Medulla oblongata (tissue), 1 donor: Measurements from ENCODE around the gene BCL10.
"Not testable (repeated sequence)": the region's sequence is repeated elsewhere in the genome, so short reads cannot be mapped to it uniquely, and the experiment has no call there.

ENCODE experiments used
- DNase-seq: peaks from one replicate; pipeline ENCODE4 v3.0.0-alpha.2; 2015; ENCODE audit errors: extremely low spot score

Gene BCL10

GRCh38 chr1:85264150-85264549 is 12.3 kb downstream of the BCL10 start:
- DNase-seq: no peak

GRCh38 chr1:85262985-85263384 is 13.4 kb downstream of the BCL10 start:
- DNase-seq: no peak

GRCh38 chr1:85259912-85260274 is 16.5 kb downstream of the BCL10 start:
- DNase-seq: peak; percentile 51

DNA sequence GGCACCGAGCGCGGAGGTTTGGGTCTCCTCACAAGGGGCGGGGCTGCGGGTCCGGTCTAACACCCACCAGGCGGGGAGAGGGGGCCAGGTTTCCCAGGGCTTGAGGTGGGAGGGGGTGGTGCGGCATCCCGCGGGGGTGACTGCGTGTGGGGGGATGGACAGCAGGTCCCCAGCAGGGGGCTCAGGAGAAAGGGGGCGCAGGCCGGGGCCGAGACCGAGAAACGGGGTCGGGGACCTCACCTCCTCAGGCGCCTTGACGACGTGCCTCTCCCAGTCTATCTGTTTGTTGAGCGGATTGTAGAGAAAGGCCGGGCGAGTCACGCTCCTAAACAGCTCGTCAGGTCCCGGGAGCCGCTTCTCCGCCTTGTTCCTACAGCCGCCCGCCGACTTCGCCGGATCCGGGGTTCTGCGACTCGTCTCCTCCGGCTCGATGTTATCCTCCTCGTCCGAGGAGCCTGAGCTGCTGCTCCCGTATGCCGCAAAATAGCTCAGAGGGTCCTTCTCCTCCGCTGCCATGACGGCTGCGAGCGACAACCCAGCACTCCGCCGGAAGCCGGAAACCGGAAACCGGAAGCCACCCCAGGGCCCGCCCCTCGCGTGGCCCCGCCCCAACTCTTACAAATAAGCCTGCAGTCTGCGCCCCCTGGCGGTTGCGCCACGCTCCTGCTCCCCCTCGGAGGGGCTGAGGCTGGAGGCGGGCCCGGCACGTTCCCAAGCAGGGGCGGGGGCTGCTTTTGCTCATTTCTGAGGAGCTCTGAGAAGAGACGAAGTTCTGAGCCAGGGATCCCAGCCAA is 17.1 kb downstream of the BCL10 start, which contains the start of gene C1orf52:
Gene C1orf52 (minus strand): TSS at position 545 of the 794 bp plus-strand sequence. CDS start 29 bp downstream, at position 516.
- DNase-seq: peak; percentile 95

DNA sequence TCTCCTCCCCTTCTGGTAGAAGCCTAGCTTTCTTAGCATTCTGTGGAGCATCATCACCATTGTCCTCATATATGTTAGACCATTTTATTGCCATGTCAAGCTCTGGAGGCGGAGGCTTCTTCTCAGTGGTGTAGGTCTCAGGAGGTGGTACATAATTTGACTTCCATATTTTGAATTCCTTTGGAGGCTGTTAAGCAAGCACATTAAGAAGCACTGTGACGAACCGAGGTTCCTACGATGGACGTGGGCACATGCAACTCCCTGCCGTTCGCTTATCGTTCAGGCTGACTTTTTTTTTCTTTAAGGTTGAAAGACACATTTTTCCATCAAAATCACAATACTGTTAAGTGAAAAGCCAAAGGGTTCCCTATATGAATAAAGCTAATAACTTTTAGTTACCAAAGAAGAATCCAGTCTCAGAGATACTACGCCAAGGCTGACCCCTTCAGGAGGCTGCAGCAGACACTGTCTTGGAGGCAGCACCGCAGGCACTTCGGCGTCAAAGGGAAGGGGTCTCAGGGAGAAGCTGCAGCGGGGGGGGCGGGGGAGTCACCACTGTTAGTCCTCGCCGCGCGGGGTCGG is 17.8 kb downstream of the BCL10 start:
- no peak for DNase-seq

GRCh38 chr1:85249042-85249441 is 27.4 kb downstream of the BCL10 start:
- DNase-seq: not testable (repeated sequence)

DNA sequence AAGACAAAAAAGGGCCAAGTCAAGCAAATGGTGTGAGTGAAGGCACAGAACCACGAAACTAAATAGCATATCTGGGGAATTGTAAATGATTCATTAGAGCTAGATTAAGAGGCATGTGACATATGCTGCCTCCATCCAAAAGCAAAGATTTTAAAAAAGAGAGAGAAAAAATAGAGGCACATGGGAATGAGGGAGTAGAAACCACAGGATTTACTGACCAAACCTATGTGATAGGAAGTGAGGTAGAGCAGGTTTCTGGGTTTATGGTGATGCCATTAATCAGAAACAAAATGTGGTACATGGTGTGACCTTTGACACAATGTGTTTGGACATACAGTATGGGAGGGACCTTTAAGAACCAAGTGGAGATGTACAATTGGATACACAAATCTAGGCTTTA is 30.5 kb downstream of the BCL10 start:
- no peak for DNase-seq

DNA sequence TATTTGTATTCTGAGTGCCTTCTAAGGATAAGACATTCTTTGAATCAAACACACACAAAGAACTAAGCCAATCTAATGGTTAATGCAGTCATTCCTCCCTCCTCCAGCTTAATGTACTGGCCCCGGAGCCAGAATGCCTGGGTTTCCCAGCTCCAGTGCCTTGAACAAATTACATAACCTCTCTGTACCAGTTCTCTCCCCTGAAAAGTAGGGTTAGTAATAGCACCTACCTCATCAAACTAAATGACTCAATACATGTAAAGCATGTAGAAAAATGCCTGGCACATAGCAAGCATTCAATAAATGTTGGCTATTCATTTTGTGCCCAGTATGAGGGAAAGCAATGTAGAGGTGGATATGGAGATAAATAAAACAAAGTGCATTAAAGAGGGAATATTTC is 31.0 kb downstream of the BCL10 start:
- DNase-seq: no peak

- DNase-seq: no peak
These were observed 32.0 kb downstream of the BCL10 start for GRCh38 chr1:85244271-85245061.

GRCh38 chr1:85243372-85243771 is 33.1 kb downstream of the BCL10 start:
- DNase-seq: no peak

- DNase-seq: no peak
These were observed 35.8 kb downstream of the BCL10 start for GRCh38 chr1:85240643-85241042.

DNA sequence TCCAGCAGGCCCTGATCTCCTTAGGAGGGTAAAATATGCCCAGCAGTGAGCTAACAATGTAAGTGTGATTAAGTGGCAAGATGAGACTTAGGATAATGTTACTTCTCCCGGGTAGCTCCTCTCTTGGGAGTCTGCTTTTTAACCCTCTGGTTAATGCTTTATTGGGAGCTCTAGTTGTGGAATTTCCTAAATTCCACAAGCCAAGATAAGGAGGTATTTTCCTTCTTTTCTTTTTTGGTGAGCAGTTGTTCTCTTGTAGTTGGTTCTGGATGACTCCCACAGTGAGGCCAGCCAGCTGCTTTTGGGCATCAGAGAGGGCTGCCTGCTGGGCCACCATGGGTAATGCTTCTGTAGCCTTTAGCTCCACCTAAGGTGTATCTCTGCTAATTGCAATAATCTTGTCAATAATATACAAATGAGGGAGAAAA is 36.2 kb downstream of the BCL10 start:
- no peak for DNase-seq

DNA sequence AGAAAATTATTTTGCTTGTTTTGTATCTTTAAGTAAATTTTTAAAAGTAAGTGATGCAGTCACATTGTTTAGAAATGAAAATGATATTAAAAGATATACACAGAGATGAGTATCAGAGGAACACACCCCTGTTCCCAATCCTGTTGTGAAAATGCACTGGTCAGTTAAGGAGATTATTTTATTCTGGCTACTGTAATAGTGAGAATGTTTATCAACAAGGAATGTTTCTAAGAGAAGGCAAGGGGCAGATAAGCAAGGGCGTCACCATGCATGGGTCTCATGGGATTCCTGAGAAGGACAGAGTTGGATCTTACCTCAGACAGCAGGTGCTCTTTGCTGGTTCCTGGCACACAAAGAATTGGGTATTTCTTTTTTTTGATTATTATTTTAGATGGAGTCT is 38.8 kb downstream of the BCL10 start:
- DNase-seq: no peak

- no peak for DNase-seq
These were observed 46.0 kb downstream of the BCL10 start for GRCh38 chr1:85230305-85230977.

- DNase-seq: no peak
These were observed 46.8 kb downstream of the BCL10 start for GRCh38 chr1:85229574-85230097.

GRCh38 chr1:85228972-85229371 is 47.5 kb downstream of the BCL10 start:
- DNase-seq: no peak

DNA sequence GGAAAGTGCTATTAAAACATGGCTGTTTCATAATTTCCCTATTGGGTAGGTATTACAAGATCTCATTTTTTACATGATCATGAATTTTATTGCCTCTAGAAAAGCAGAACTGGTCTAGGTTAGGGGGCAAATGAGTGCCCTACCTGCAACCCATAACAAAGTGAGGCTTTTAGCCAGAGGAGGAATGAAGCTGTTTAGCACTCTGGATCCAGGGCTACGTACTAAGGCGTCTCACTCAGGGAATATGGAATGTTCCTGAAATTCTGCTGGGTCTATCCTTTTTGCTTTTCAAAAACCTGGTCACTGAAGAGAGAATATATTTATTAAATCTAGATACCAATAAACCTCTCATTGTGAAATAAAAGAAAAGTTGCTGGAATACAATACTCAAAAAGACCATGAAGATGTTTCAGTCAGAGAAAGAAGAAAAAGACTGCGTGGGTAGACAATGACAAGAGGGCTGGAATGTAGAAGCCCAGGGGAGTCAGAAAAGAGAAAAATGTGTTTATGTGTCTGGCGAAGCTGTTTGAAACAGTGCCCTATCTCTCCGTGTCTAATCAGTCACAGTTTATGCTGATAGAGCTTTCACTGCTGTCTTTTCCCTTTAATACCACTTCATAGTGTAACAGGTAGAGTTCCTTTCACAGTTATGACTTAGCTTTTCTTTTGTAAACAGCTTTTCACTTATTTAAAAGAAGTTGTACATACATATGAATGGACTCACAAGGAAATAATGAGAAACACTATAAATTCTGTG is 50.6 kb downstream of the BCL10 start:
- no peak for DNase-seq

DNA sequence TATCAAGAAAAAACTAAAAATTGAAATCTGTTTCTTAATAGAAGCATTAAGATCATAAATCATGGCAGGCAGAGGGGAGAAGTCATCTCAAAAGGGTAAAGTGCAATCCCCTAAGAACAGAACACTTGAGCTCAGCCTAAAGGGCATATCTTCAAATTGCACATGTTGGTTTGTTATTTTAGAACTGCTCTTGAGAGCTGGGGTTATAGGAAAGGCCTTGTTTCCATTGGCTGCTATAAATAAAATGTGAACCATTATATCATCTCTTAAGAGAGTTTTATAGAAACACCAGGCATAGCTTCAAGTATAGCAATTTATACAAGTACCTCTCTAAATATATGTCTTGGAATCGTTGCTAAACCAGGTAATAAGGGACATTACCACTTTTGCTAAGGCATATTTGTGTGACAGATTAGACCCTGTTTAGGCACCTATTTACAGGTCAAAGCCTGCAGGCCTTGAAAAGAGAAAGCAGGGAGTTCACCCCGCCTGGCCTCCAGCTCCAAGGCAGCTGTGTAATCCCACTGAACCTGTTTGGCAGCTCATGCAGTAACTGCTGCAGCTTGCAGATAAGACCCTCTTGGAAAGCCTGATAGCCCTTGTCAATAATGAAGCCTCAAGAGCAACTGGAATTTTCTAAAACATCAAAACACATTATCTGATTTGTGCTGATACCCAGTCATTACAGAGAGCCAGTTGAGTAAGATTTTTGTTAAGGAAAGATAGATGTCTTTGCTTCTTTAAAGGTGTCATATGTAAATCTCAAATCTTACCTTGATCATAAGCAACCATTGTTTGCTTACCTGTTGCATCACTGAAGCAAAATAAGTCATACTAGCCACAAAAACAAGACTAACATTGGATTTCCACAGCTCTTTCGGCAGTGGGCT is 51.5 kb downstream of the BCL10 start:
- no peak for DNase-seq

DNA sequence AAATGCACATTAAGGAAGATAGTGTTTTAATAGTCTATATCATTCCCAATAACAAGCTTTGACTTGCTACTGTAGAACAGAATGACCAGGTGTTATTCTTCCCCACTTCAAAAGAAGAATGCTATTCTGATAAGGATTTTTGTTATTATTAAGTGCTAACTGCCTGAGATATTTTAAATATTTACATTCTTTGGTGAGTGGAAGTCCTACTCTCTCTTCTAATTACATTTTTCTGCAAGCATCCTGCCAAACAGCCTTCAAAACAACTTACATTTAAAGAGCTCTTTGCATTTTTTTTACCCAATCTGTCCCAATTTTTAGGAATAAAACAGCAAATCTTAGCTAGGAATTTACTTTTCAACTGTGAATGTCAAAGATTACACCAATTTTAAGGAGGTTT is 52.1 kb downstream of the BCL10 start:
- no peak for DNase-seq

DNA sequence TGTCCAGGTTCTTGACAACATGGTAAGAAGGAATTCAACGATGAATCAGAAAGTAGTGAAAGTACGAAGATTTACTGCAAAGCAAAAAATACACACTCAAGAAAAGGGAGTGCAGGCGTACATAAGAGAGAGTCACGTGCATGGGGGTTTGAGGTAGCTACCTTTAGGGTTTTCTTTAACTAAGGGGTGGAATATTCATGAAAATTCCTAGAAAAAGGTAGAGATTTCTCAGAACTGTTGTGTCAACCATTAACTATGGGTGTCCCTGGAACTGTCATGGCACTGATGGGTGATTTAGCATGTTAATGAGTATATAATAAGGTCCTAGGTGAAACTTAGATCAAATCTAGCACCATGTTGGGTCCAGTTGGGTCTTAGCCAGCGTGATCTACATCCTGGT is 53.1 kb downstream of the BCL10 start:
- DNase-seq: no peak
